SK-N-DZ (cell line): ENCODE data around the gene FSTL5.

Experiments
- DNase-seq: peaks from one replicate; pipeline ENCODE4 v3.0.0-alpha.2; 2015; ENCODE audit warnings: low spot score

Gene FSTL5

DNA sequence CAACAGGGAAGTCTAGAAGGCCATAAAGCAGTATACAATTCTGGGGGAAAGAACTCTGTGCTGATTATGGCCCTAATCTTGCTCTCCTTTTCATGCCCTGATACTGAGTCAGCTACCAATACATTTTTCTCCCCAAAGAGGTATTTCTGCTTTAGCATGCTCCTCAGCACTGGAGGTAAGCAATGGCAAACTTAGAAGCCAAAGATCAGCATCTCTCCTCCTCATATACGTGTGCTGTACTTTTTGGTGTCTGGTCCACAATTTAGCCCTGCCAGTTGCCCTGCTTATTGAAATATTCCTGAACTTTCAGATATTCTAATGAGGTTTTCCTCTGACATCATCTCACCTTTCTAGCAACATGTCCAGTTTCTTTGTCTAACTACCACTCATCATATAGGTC, 226.2 kb downstream of the FSTL5 start:
- DNase-seq, result no peak

- no peak for DNase-seq
Measured at GRCh38 chr4:161936625-161937550, 226.9 kb downstream of the FSTL5 start.

- no peak for DNase-seq
Measured at GRCh38 chr4:161931089-161931488, 232.7 kb downstream of the FSTL5 start.

DNA sequence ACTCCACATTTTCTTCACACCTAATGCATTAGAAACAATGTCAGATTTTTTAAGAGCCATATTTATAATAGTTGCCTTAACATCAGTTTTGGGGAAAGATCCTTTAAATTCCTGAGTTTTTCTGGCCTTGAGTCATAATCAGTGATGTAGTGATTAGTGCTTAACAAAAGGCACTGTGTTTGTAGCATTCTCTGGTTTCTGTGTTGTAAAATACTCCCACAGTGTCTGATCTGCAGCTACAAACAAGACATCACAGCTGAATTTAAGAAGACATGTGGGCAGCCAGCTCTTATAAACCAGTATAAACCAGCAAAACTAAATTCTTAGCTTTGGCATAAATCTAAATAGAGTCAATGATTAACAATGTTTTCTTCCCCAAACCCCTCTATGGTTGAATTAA, 233.8 kb downstream of the FSTL5 start:
- DNase-seq, result no peak

DNA sequence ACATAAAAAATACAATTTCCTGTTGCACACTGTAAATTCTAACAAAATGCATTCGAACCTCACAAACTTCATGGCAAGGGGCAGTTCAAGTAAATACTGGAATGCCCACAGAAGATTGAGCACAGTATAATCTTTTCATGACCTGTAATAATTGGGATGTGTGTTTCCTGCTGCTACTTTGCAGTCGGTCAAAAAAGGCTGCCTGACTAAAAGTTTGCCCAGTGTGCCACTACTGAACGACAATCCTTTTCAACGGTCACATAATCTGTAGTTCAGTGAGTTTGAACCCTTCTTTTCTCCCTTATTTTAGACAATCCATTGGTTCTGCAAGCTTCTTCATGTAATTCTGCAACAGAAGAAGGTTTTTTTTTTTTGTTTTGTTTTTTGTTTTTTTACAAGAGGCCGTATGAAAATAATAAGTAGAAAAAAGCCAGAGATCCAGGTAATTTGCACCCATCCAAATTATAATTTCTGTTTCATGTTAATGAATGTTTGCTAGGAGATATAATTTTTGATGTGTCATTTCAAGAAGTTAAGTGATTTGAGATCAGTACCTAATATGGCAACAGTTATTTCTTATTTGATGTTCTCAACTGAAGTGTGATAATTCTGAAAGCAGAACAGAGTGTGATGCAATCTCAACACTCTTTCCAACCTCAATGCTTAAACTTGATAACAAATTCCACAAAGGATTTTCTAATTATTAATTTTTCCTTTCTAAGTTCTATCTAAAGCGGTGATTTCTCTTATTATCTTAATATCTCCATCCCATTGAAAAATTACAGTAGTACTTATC, 237.6 kb downstream of the FSTL5 start:
- no peak for DNase-seq

DNA sequence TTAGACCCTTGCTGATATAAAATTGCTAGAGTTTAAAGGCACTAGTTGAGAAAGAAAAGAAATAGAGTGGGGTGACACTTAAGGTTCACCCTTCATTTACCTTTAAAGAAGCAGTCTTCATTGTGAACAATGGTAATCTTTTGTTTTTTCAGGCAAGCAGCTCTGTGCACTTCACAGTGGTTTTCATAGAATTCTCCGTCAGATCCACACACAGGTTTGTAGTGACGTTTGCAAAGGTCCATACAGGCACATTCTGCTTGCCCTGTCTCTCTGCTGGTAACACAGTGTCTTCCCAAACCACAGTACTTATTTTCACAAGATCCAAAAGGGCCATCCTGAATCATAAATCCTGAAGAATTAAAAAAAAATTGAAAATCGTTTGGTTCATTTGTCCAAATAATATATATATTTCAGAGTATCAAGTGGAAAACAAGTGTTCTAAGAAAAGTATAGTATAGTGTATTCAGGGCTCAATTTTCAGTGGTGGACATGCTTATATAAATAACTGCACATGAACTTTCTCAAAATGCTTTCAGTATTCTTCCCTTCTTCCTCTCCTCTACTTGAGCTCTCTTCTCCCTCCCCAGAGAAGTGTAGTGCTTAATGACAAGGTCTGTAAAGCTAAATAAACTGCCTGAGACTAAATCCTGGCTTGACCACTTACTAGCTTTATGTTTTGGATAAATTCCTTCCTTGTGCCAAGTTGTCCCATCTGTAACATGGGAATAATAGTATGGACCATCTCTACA, 243.3 kb downstream of the FSTL5 start:
- DNase-seq, result no peak

DNA sequence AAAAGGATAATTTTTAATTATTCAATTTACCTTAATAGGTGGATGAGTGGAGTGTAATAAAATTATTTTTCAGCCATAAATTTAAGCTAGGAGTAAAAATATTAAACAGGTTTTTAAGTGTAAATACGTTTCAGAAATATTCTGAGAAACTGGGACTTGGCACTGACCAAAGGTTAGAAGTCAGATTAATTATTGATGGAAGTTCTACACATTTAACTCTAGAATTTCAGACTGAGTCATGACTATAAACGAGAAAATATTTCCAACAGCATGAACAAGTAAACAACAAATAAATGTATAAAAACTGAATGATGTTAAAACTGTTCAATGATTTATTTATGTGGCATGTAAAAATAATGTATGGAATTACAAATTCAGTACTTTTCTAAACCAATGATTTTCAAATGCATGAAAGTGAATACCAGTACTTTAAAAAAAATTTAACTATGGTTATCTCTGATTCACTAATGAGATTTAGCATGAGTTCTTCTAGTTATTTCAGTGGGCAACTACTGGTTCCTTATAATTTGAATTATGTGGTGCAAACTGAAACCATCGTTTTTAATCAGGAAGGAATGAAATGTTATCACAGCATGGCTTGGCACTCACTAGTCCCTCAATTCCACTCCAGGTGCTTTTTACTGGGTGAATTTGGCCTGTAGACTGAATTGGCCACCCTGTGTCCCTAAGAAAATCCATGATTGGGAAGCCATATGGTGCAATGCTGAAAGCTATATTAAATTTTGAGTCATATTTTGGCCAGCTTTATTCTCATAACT, 244.2 kb downstream of the FSTL5 start:
- no peak for DNase-seq

DNA sequence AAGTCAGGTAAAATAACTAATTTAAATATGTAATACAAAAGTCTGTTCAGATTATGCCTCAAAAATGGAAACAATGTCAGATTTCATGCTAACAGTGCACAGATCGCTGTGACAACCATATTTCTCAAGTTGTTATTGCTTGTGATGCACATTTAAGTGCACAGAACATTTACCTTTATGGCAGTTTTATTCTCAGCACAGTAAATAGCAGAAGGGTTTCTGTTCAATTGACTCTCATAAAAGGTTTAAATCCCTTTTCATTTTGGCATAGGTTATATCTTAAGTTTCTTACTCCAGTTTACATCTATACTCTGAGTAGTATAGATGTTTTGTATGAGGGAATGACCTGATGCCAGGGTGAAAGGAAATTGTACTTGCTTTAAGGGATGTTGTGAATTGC, 247.8 kb downstream of the FSTL5 start:
- no peak for DNase-seq

- no peak for DNase-seq
Measured at GRCh38 chr4:161907590-161907955, 256.2 kb downstream of the FSTL5 start.

DNA sequence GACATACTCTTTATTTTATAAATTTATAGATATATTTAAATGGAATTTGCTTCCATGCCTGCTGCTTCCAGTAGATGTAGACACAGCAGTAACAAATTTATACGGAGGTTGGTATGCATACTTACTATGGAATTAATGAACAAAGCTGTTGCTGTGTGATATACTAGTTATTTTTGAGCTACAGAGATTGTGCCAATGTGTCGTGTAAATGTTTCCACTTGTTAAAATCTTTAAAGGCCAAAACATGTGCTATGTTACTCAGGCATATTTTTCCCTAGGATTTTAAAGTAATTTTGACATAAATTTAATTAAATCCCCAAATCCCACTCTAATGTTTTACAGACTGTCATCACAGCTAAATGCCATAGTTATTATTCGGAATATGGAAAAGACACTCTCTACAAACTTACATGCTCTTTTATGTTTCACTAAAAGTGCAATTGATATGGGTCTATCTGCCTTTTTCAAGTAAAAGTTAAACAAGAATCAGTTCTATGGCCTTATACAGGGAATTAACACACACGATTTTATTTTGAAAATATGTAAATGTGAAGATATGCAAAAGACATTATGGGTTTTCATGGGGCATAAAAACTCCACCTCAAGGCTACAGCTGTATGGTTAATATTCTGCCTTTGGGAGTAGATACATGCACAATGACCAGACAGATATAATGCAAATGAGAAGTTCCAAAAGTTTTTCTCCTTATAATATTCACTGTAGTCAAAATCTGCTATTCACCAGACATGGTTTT, 256.8 kb downstream of the FSTL5 start:
- DNase-seq, result no peak

DNA sequence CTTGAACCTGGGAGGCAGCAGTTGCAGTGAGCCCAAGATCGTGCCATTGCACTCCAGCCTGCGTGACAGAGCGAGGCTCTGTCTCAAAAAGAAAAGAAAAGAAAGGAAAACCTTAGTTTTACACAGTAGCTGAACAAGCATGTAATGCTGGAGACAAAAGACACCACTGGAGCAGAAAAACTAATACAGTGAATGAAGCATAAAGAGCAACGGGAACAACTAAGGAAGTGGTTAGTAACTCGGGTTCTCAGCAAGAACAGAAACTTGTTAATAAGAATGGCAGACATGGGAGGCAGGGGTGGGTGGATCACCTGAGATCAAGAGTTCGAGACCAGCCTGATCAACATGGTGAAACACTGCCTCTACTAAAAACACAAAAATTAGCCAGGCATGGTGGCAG, 263.7 kb downstream of the FSTL5 start:
- DNase-seq, result no peak

DNA sequence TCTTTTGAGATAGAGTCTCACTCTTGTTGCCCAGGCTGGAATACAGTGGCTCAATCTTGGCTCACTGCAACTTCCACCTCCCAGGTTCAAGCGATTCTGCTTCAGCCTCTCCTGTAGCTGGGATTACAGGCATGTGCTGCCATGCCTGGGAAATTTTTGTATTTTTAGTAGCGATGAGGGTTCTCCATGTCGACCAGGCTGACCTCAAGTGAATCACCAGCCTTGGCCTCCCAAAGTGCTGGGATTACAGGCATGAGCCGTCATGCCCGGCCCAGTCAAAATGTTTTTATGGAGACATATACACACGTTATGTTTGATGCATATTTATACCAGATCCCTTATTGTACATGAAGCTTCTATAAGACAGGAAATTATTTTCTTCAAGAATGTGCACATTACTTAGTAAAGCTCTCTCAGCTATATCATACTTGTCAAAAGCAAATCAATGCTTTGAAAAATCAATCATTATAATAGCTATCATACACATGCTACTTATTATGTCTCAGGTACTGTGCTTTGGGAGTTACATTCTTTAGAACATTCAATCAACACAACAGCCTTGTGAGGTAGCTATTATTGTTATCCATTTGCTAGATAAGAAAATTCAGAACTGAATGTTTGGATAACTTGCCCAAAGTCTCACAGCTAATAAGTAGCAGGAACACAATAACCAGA, 269.2 kb downstream of the FSTL5 start:
- no peak for DNase-seq

- no peak for DNase-seq
Measured at GRCh38 chr4:161894014-161894413, 269.8 kb downstream of the FSTL5 start.

- DNase-seq, result no peak
Measured at GRCh38 chr4:161893566-161893965, 270.2 kb downstream of the FSTL5 start.

- no peak for DNase-seq
Measured at GRCh38 chr4:161892951-161893350, 270.8 kb downstream of the FSTL5 start.

DNA sequence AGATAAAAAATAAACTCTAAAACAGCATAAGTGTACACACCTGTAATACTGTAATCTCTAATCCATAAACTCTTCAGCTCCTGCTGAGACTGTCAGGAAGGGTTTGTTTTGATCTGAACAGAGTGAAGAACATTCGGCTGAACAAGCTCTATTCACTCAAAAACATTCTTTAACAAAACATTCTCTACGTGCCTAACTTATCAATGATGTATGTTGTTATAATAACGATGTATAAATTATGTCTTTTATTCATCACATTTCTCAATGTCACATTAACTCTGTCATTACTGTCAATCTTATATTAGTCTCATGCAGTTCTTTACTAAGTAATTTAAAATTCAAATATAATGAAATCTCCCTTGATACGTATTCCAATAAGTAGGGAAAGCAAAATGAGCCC, 280.6 kb downstream of the FSTL5 start:
- no peak for DNase-seq

- DNase-seq, result no peak
Measured at GRCh38 chr4:161881370-161881769, 282.4 kb downstream of the FSTL5 start.

DNA sequence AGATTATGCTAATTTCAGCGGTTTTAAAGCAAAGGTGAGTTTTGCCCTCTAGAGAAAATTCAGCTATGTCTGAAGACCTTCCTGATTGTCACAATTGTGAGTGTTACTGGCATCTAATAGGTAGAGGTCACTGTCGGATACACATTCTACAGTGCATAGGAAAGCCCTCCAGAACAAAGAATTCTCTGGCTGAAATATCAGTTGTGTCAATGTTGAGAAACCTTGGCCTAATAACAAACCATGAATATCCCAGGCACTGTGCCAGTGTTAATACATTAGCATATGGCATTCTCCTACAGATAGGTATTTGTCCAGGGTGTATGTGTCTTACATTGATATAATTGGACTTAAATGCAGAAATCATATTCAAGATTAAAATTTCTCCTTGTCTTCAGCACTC, 294.3 kb downstream of the FSTL5 start:
- DNase-seq, result no peak

- peak; percentile 3 for DNase-seq
Measured at GRCh38 chr4:161856711-161857326, 307.0 kb downstream of the FSTL5 start.

GRCh38 chr4:161850631-161851030, 313.2 kb downstream of the FSTL5 start:
- no peak for DNase-seq
